Ishikawa (cell line): ENCODE data around the gene AGFG1.
A peak's percentile ranks its signal among the peaks of the same experiment; 100 is the strongest.

ENCODE experiments used
- CEBPB ChIP-seq: IDR thresholded peaks from 2 replicates; pipeline ENCODE4 v1.6.1; 2012
- CREB1 ChIP-seq: IDR thresholded peaks from 2 replicates; pipeline ENCODE4 v1.6.1; 2012; ENCODE audit warnings: low read depth
- EGR1 ChIP-seq: IDR thresholded peaks from 2 replicates; pipeline ENCODE4 v1.6.1; 2012
- EP300 ChIP-seq: IDR thresholded peaks from 2 replicates; pipeline ENCODE4 v1.6.1; 2012; ENCODE audit warnings: borderline replicate concordance
- FOXM1 ChIP-seq: IDR thresholded peaks from 2 replicates; pipeline ENCODE4 v1.6.1; 2012; ENCODE audit warnings: low read depth, borderline replicate concordance
- NFIC ChIP-seq: IDR thresholded peaks from 2 replicates; pipeline ENCODE4 v1.6.1; 2012
- RAD21 ChIP-seq: IDR thresholded peaks from 2 replicates; pipeline ENCODE4 v1.6.1; 2012; ENCODE audit warnings: low read depth
- REST ChIP-seq: IDR thresholded peaks from 2 replicates; pipeline ENCODE4 v1.6.1; 2012; ENCODE audit warnings: low read depth, mild to moderate bottlenecking
- TAF1 ChIP-seq: IDR thresholded peaks from 2 replicates; pipeline ENCODE4 v1.6.1; 2012; ENCODE audit warnings: low read depth, mild to moderate bottlenecking
- TCF12 ChIP-seq: IDR thresholded peaks from 2 replicates; pipeline ENCODE4 v1.6.1; 2012; ENCODE audit warnings: low read depth
- TEAD4 ChIP-seq: IDR thresholded peaks from 2 replicates; pipeline ENCODE4 v1.6.1; 2012
- USF1 ChIP-seq: IDR thresholded peaks from 2 replicates; pipeline ENCODE4 v1.6.1; 2012
- YY1 ChIP-seq: IDR thresholded peaks from 2 replicates; pipeline ENCODE4 v1.6.1; 2012; ENCODE audit warnings: low read depth
- ZBTB7A ChIP-seq: IDR thresholded peaks from 2 replicates; pipeline ENCODE4 v1.6.1; 2012; ENCODE audit warnings: low read depth
- TF ChIP-seq, protein P1 (sequence below): IDR thresholded peaks from 2 replicates; pipeline ENCODE4 v1.6.1; 2012

AGFG1 gene

GRCh38 chr2:227464851-227465250 lies 7.1 kb upstream of the AGFG1 start:
- TF ChIP-seq EGR1 (no peak), TEAD4 (no peak), RAD21 (no peak), FOXM1 (no peak), USF1 (no peak), TCF12 (no peak), REST (no peak)

GRCh38 chr2:227466887-227467600 lies 4.9 kb upstream of the AGFG1 start:
- TF ChIP-seq, protein P1, sequence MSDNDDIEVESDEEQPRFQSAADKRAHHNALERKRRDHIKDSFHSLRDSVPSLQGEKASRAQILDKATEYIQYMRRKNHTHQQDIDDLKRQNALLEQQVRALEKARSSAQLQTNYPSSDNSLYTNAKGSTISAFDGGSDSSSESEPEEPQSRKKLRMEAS: no peak
- no peak for TF ChIP-seq EGR1
- no peak for TF ChIP-seq RAD21
- no peak for TF ChIP-seq NFIC
- no peak for TF ChIP-seq EP300
- TF ChIP-seq USF1: no peak
- no peak for TF ChIP-seq CEBPB
- no peak for TF ChIP-seq FOXM1
- TF ChIP-seq TAF1: no peak
- TF ChIP-seq TCF12: no peak

DNA sequence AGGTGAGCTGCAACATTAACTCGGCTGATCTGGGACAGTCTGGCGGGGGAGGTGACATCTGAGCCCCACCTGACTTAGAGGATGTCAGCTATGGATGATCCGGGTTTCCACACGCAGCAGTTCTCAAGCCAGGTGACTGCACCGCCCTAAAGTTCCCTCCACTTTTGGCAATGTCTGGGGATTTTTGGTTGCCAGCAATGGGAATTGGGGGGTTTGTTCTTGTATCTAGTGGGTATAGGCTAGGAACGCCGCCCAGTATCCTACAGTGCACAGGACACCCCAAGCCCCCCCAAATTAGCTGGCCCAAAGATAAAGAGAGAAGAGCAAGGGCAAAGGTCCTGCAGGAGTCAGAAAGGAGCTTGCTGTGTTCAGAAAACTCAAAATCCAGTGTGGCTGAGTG lies 544 bp upstream of the AGFG1 start:
- no peak for TF ChIP-seq TAF1
- TF ChIP-seq REST: no peak
- no peak for TF ChIP-seq USF1
- TF ChIP-seq TEAD4: no peak
- TF ChIP-seq TCF12: no peak
- no peak for TF ChIP-seq RAD21
- no peak for TF ChIP-seq EP300
- TF ChIP-seq, protein P1: no peak
- TF ChIP-seq EGR1: no peak
- no peak for TF ChIP-seq YY1
- no peak for TF ChIP-seq NFIC
- TF ChIP-seq CREB1: no peak
- no peak for TF ChIP-seq FOXM1
- no peak for TF ChIP-seq CEBPB

DNA sequence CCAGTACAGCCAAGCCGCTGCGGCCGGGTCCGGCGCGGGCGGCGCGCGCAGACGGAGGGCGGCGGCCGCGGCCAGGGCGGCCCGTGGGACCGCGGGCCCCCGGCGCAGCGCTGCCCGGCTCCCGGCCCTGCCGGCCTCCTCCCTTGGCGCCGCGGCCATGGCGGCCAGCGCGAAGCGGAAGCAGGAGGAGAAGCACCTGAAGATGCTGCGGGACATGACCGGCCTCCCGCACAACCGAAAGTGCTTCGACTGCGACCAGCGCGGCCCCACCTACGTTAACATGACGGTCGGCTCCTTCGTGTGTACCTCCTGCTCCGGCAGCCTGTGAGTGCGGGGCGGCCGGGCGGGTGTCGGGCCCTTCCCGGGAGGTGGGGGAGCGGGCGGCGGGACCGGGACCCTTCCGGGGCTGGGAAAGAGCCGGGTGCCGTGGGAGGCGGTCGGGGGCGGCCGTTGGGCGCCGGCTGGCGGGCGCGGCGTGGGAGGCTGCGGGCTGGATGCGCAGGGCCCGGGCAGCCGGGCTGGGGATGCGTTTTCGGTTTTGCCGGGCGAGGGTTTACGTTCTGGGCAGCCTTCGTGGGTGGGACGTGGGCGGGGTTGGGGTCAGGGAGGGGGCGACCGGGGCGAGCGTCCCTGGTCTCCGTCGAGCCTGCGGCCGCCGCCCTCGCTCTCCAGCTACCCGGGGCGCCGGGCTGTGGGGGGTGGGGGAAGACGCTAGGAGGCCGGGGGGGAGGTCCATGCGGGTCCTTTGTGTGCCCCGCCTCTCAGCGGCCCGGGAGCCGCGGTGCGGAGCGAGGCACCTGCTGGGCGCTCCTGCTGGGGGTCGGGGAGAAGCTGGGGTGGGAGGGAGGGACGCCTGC lies 537 bp downstream of the AGFG1 start:
- 0 out of 2 replicates have a peak, but pooled peaks have one; percentile 25 for TF ChIP-seq TAF1
- TF ChIP-seq YY1: peak; percentile 81
- peak; percentile 8; the same call in 1 of the 2 replicates for TF ChIP-seq EGR1
- TF ChIP-seq CEBPB: no peak

GRCh38 chr2:227473122-227473461 lies 1.1 kb downstream of the AGFG1 start:
- no peak for TF ChIP-seq CEBPB
- TF ChIP-seq YY1: no peak
- no peak for TF ChIP-seq TCF12
- TF ChIP-seq, protein P1: no peak
- TF ChIP-seq RAD21: no peak
- no peak for TF ChIP-seq EP300
- no peak for TF ChIP-seq CREB1
- no peak for TF ChIP-seq TEAD4
- no peak for TF ChIP-seq EGR1
- TF ChIP-seq FOXM1: no peak
- TF ChIP-seq USF1: no peak
- no peak for TF ChIP-seq NFIC
- no peak for TF ChIP-seq REST
- no peak for TF ChIP-seq ZBTB7A
- TF ChIP-seq TAF1: no peak
